Stimulated activated CD4-positive, alpha-beta T cell treated with anti-CD3 and anti-CD28 coated beads, Interleukin-4, amount 100 ng/mL, for 4 hours (primary cell): ENCODE measurements around the gene REPIN1.

Experiments
- DNase-seq, 2 experiments: peaks; one replicate each; pipeline ENCODE4 v3.0.0-alpha.2; 2020

The REPIN1 gene

DNA sequence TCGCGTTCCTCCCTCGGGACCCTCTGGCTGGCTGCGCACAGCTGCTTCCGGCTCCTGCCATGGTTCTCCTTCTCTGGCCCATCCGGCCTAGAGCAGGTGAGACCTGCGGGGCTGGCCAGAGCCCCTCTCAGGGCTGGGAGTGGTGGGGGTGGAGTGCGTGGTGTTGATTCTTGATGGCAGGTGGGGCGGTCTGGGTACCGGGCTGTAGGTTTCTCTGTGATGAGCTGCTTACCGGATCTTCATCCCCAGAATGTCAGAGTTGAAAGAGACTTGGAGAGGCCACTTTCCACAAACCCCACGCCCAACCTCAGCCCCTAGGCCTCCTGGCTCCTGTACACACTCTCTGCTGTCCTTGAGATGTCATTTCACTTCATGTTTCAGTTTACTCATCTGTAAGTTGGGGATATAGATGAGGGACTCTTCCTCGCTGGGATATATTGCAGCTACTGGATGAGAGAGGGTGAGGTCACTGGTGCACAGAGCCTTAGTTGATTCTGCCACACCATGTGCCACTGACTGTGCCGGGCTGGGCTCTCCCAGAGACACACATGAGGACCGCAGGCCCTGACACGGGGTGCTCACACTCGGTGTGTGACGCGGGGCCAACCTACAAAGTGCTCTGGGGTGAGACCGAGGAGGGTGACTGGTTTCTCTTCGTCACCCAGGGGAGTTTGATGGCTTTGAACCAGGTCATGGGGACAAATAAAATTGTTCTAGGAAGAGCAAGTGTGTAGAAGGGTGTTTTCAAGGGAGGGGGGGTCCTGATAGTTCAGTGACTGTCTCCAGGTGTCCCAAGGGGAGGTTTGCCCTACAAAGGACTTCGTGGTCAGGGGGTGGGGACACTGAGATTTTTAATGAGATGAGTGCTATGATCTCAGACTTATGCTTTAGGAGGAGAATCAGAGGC, 40.0 kb downstream of the REPIN1 start:
- no peak for DNase-seq

GRCh38 chr7:150409300-150410030, 40.8 kb downstream of the REPIN1 start:
- no peak for DNase-seq

DNA sequence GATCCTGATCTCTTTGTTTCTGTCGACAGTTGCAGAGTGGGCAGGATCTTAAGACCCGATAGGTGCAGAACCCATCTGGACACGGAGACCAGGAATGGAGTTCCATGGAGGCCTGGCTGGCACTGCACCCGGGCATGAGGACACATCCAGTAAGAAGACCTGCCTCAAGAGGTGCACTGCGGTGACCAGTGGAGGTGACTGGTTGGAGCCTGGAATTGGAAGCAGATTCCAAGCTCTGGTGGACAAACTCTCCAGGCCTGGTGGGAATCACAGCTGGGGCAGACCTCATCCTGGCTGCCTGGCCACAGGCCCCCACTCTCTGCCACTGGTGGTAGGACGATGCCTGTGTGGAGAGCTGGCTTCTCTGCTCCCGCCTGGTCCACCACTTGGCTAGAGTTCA, 41.5 kb downstream of the REPIN1 start:
- DNase-seq, result no peak

DNA sequence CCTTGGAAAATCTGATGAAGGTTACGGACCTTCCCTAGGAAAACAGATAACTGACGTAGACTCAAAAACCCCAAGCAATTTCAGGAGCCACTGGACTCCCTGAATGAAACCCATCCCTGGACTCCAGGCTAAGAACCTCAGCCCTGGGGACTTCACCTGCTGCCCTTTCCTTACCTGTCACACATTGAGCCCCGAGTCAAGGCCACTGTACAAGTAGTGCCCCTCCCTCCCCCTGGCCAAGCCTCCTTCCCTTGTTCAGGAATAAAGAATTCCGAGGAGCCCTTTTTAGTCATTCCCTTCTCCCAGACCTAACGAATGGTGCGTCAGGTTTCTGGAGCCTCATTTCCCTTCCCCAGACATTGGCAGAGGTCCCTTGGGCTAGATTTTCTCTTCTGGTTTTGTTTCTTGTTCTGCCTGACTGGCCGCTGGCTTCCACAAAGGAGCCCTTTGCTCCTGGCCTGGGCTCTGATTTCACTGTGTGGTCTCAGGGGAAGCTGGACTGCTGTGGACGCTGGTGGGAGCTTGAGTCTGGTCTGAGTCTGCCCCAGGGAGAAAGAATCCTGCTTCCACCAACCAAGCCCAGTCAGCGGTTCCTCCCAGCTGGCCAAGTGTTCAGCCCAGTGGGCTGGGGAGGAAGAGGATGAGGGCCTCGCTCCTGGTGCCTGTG, 42.2 kb downstream of the REPIN1 start:
- no peak for DNase-seq

DNA sequence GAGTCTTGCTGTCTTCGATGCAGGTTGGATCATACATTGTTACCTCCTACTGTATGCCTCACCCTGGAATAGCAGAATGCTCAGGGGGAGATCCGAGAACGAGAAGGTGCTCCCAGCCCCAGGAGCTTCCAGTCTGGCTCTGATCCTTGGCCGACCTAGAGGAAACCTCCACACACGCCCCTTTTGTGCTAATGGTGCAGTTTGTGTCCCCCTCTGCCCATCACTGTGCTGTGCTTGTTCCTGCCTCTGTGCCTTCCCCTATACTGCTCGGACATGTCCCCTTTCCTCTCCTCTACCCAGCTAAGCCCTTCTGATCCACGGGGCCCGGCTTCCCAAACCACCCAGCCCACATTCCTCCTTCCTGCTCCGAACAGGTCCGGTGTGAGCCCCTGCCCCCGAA, 43.0 kb downstream of the REPIN1 start:
- DNase-seq, result no peak

DNA sequence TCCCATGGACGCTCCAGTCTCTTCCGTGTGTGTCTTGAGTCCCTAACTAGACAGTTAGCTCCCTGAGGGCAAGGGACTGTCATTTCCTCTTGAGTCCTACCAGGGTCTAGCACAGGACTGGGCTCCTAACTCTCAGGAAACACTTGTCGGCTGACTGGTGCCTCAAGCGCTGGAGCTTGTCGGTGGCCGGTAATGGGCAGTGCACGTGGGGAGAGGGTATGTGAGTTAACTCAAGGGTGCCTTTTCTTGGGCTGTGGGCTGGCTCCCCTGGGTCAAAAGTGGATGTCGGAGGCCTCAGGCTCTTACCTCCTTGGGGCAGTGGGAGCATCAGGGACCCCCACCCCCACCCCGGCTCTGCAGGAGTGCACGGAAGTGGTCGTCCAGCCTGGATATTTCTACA, 43.4 kb downstream of the REPIN1 start:
- DNase-seq, result no peak

DNA sequence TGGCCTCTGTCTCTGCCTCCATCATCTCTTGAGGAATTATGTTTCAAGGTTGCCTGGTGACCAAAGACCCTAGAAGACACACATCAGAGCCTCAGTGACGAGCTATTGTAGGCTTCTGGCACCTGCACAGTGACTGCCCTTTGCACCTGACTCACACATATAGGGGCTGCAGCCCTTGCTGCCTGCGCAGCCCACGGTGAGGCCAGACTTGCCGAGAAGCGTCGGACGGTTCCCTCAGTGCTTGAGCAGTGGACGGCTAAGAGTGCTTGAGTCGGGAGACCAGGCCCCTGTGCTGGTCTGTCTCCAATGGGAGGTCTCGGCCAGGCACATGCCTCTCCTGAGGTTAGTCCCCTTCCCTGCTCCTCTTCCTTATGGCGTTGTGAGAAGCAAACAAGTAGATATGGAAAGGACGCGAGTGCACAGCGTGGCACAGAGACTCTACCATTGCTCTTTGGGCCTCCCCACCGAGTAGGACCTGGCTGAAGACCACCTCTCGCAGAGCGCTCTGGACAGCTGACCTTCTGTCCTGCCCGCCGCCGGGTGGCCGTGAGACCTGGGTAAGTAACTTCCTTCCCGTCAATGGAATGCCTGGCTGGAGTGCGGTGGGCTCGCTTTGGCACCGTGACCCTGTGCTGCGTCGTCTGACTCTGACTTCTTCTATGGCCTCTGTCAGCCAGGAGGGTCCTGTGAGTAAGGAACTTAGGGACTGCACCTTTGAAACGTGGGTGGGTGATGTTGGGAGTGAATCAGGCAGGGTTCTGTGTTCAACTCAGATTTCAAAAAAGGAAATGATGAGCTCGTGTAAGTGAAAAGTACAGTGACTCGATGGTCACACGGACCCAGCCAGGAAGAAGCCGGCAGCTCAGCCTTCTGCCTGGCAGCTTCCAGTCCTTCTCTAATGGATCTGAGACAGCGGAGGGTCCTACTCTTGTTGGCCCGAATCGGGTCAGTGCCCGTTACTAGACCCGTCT, 44.2 kb downstream of the REPIN1 start:
- no peak for DNase-seq

DNA sequence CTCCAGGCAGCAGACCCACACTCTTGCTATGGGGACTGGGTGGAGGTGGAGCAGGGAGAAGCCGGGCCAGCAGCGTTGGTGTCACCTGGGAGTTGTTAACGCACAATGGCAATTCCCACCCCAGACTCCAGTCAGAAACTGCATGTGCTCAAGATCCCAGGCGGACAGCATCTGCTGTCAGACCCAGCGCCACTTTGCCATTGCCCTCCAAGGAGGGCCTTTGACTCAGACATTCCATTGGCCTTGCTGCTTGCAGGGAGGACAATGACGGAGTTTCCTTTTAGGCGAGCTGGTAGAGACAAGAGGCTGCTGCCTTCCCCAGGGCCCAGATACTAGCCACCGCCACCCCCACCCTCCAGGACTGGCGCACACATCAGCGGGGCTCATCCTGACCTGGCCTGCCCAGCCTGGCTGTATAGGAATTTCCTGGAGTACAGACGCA, 45.0 kb downstream of the REPIN1 start:
- no peak for DNase-seq

GRCh38 chr7:150415161-150416153, 46.8 kb downstream of the REPIN1 start:
- DNase-seq, result no peak

- no peak for DNase-seq
Measured at GRCh38 chr7:150417239-150417638, 48.6 kb downstream of the REPIN1 start.

GRCh38 chr7:150417863-150418262, 49.2 kb downstream of the REPIN1 start:
- no peak for DNase-seq

DNA sequence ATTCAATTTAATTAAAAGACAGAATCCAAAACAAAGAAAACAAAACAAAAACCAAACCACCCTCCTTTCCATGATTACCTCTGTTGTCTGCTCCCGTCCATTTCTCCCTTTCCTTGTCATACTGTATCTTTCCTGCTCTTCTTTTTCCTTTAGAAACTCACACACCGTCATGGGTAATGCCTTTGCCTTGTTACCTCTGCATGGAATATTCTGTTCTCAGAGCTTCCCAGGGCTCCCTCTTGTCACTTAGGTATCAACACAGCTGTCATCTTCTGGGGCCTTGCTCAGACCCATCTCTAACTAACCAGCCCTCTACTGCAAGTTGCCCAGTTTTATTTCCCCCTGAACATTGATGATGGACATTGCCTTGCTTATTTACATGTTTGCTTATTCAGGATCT, 51.6 kb downstream of the REPIN1 start:
- no peak for DNase-seq

DNA sequence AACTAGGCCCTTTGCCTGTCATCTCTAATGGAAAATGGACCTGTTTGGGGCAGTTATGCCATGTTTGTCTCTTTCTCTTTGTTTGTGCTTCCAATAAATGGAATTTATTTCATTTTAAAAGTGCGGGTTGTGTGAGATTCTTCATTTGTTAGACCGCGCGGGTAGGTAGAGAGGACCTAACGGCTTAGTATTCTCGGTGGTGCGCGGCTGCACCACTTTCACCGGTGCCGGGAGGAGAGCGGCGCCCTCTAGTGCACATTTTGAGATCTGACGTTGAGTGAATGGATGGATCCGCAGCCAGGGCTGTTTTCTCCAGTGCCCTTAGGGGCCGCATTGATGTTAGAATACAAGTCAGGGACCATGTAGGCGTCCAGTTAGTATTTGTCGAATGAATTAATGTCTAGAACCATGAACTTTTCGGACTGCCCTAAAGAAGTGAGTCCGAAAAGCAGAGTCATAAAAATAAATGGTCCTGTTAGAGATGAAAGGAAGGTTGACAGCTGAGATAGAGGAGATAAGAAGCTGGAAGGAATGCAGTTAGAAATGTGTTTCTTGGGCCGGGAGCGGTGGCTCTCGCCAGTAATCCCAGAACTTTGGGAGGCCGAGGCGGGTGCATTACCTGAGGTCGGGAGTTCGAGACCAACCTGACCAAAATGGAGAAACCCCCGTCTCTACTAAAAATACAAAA, 52.5 kb downstream of the REPIN1 start:
- DNase-seq, result peak; percentile 80 to 81

GRCh38 chr7:150421831-150422230, 53.2 kb downstream of the REPIN1 start:
- DNase-seq, result no peak
